A549 (cell line): ENCODE data around the gene GNAI2.

Experiments
- BHLHE40 ChIP-seq: IDR thresholded peaks from 2 replicates; pipeline ENCODE4 v1.6.1; 2012; ENCODE audit warnings: low read depth, low read length, inconsistent platforms
- CBX2 ChIP-seq: fragments of 200-600 bp; sonication (generic); IDR thresholded peaks from 2 replicates; pipeline ENCODE4 v1.6.1; 2016; ENCODE audit warnings: low read depth, mild to moderate bottlenecking, borderline replicate concordance
- CEBPB ChIP-seq, 2 experiments: fragments of >200 bp in 1 of 2; sonication (Bioruptor Twin) in 1 of 2; formaldehyde crosslinking in 1 of 2; IDR thresholded peaks; 2 replicates each; pipeline ENCODE4 v1.6.1; 2012 to 2016
- CTCF ChIP-seq: fragments of >200 bp; sonication (Bioruptor Twin); formaldehyde crosslinking; IDR thresholded peaks from 3 replicates; pipeline ENCODE4 v1.5.1; 2016
- ESRRA ChIP-seq: fragments of 150-350 bp; IDR thresholded peaks from 2 replicates; pipeline ENCODE4 v1.6.1; 2014; ENCODE audit warnings: mild to moderate bottlenecking, low read length, borderline replicate concordance
- MAX ChIP-seq: IDR thresholded peaks from 2 replicates; pipeline ENCODE4 v1.6.1; 2012
- MAZ ChIP-seq: fragments of 150-350 bp; IDR thresholded peaks from 2 replicates; pipeline ENCODE4 v1.6.1; 2014; ENCODE audit warnings: antibody characterized with exemption, low read depth, low read length, borderline replicate concordance
- POLR2A ChIP-seq: IDR thresholded peaks from 2 replicates; pipeline ENCODE4 v1.6.1; 2012; ENCODE audit warnings: mild to moderate bottlenecking, low read length
- RCOR1 ChIP-seq: fragments of 150-350 bp; IDR thresholded peaks from 2 replicates; pipeline ENCODE4 v1.6.1; 2014; ENCODE audit warnings: antibody characterized with exemption, low read length, low read depth
- ZFP36 ChIP-seq: fragments of 450-650 bp; IDR thresholded peaks from 2 replicates; pipeline ENCODE4 v1.6.1; 2014; ENCODE audit warnings: borderline replicate concordance; ENCODE audit not compliant: partially characterized antibody

- TF ChIP-seq POLR2A: no peak
- TF ChIP-seq CEBPB (IDR thresholded peaks at IDR 0.05): no peak
- no peak for TF ChIP-seq ZFP36
- TF ChIP-seq CTCF: no peak
- TF ChIP-seq ESRRA: no peak
- TF ChIP-seq MAX: no peak
- TF ChIP-seq BHLHE40: no peak
- TF ChIP-seq RCOR1: no peak
- no peak for TF ChIP-seq CBX2
- TF ChIP-seq MAZ: no peak
Measured at GRCh38 chr3:50249457-50249856, 13.5 kb downstream of the GNAI2 start.
